Ovary (tissue), 9 donors: ENCODE results near the gene SAMD8. TPM values are rescaled to one million over a fixed set of nuclear protein-coding genes. Genes with fewer than 3 reads are reported as not detected.

Source experiments
- DNase-seq, 5 donors: peaks; one replicate each; pipeline ENCODE4 v3.0.0-alpha.2; 2019 to 2020
- H3K27ac ChIP-seq, 2 donors: fragments of 200-600 bp; one replicate each; pipeline versions ENCODE4 v1.5.1 to v1.8.0; 2019 to 2022
- H3K27me3 ChIP-seq: fragments of 200-600 bp; one replicate; pipeline ENCODE4 v1.8.0; 2022
- H3K36me3 ChIP-seq: fragments of 200-600 bp; sonication (generic); one replicate; pipeline ENCODE4 v1.5.1; 2019
- H3K4me1 ChIP-seq: one replicate; pipeline ENCODE4 v1.8.1; 2013; ENCODE audit warnings: mild to moderate bottlenecking, moderate library complexity; ENCODE audit not compliant: insufficient read depth
- H3K4me3 ChIP-seq: fragments of 200-600 bp; sonication (generic); one replicate; pipeline ENCODE4 v1.5.1; 2017
- H3K9me3 ChIP-seq, 2 donors: fragments of 200-600 bp in 1 of 2; sonication (generic) in 1 of 2; one replicate each; pipeline versions ENCODE4 v1.5.1 to v1.8.1; 2013 to 2019; ENCODE audit warnings: mild to moderate bottlenecking in 1 of 2, moderate library complexity in 1 of 2
- EP300 ChIP-seq: sonication (generic); formaldehyde crosslinking; IDR thresholded peaks from one replicate; pipeline ENCODE4 v1.6.1; 2017; ENCODE audit warnings: antibody characterized with exemption
- POLR2A ChIP-seq: fragments of 450-650 bp; IDR thresholded peaks from one replicate; pipeline ENCODE4 v1.6.1; 2017; ENCODE audit warnings: antibody characterized with exemption, mild to moderate bottlenecking, moderate library complexity
- WGBS, 3 donors: extraction: QIAGEN DNeasy Blood & Tissue Kit in 1 of 3; methylation state at CpG; one replicate each; pipeline versions ENCODE4 v1.1.5 to v1.1.7; 2013 to 2017; 5-methylcytosine and 5-hydroxymethylcytosine counted together
- intact Hi-C, 4 donors: fragments of 100-400 bp; cut with DNase I; formaldehyde crosslinking; loops; one replicate each; pipeline versions ENCODE4 v1.11.0 to v1.15.1; 2022 to 2023
- polyA plus RNA-seq, 2 donors: library from polyadenylated mRNA; stranded (reverse); fragments of 200-250 nt in 1 of 2; fragments of 350-450 nt in 1 of 2; fragmentation: Illumina TruSeq in 1 of 2; extraction: RNeasy Lipid Tissue Mini Kit (QIAGEN cat#74804) in 1 of 2; gene quantifications; one replicate each; pipeline ENCODE4 v1.2.3, GENCODE V29; 2013 to 2014
- total RNA-seq, 7 donors: library from RNA; depleted of rRNA in 2 of 7; stranded (reverse); fragments of >200 nt in 2 of 7; fragmentation: NEBNext Ultra II Directional in 3 of 7; extraction: Animal tissue kit (Norgen Biotek cat#: 25700) in 3 of 7; gene quantifications; one replicate each; pipeline versions ENCODE4 v1.1.0 to v1.2.4, GENCODE V29; 2016 to 2023
- TF ChIP-seq, protein P1 (sequence below), 3 donors: fragments of 450-650 bp in 2 of 3; fragments of 200-600 bp in 1 of 3; IDR thresholded peaks; one replicate each; pipeline versions ENCODE4 v1.5.1 to v1.8.0; 2016 to 2022; ENCODE audit warnings: antibody characterized with exemption in 3 of 3, mild to moderate bottlenecking in 1 of 3
- donor health status: DM: no; HTN: no; CAD: no; lungs with moderate emphysema.
- donor health status: DM: no; HTN: no; CAD: no.
- donor health status: Bipolar disorder and iron deficiency.
- donor health status: DM: yes; HTN: yes; CAD: no.
- donor health status: DM: no; HTN: no; CAD: no.
- donor health status: DM: yes; HTN: yes; CAD: no.

Gene SAMD8
- total and polyA plus RNA-seq, 9 donors = 13.2 to 49.5 (median 32.0) TPM

DNA sequence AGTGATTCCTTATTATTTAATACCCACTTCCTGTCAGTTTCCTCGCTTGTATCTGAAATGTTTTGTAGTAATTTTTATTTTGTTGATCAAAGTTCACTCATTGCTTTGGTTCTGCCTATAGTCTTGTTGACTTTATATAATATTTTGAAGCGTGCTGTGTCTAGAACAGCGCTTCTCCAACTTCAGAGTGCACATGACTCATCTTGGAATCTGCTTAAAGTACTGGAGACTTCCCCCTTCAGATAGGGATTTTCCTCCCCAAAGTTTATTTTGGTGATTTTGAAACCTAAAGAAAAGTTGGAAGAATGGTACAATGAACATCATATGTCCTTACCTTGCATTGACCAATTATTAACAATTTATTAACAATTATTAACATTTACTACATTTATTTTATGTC is 118.5 kb downstream of the SAMD8 start:
- Histone ChIP-seq H3K4me3 (no peak overlapping the region), H3K27me3 (no peaks in the 10 kb centered on the region), H3K36me3 (no peaks in the 10 kb centered on the region), H3K9me3 (no peaks in the 10 kb centered on the region), H3K27ac (no peak overlapping the region), H3K4me1 (peaks cover 25% of the 10 kb centered on the region)
- 15 to 41% (median 25%) methylated on average over 3 of the region's 3 CpGs for WGBS, 3 donors
- intact Hi-C loops = loop anchor here (5.0 to 10.0 kb wide), 5 partner anchors 43 to 985 kb away; partner anchors contain the start of gene SAMD8 (in 2 of the 4)
- no peak for DNase-seq
- TF ChIP-seq POLR2A = no peak
- TF ChIP-seq, protein P1, sequence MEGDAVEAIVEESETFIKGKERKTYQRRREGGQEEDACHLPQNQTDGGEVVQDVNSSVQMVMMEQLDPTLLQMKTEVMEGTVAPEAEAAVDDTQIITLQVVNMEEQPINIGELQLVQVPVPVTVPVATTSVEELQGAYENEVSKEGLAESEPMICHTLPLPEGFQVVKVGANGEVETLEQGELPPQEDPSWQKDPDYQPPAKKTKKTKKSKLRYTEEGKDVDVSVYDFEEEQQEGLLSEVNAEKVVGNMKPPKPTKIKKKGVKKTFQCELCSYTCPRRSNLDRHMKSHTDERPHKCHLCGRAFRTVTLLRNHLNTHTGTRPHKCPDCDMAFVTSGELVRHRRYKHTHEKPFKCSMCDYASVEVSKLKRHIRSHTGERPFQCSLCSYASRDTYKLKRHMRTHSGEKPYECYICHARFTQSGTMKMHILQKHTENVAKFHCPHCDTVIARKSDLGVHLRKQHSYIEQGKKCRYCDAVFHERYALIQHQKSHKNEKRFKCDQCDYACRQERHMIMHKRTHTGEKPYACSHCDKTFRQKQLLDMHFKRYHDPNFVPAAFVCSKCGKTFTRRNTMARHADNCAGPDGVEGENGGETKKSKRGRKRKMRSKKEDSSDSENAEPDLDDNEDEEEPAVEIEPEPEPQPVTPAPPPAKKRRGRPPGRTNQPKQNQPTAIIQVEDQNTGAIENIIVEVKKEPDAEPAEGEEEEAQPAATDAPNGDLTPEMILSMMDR (IDR thresholded peaks at IDR 0.05) = no peak
- no peak for TF ChIP-seq EP300

DNA sequence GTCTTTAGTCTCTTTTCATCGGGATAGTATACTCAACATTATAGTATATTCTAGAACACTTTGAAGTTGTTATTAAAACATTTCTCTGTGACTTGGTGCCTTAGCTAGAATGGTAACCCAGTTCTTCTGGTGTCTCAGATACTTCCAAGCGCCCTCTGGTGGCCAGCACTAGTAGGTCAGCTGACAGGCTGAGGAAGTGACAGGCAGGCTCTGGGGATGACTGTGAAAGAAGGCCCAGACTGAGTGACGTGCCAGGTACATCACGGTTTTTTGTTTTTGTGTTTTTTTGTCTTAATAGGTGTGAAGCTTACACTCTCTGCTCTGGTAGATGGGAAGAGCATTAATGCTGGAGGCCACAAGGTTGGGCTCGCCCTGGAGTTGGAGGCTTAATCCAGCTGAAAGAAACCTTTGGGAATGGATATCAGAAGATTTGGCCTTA is 119.2 kb downstream of the SAMD8 start:
- H3K36me3 ChIP-seq = no peaks in the 10 kb centered on the region
- H3K27me3 ChIP-seq = no peaks in the 10 kb centered on the region
- TF ChIP-seq EP300 = no peak
- TF ChIP-seq, protein P1 (IDR thresholded peaks at IDR 0.05) = peak; percentile 71 to 87 (median 82)
- TF ChIP-seq POLR2A = no peak
- intact Hi-C loops = loop anchor here (5.0 to 10.0 kb wide), 5 partner anchors 43 to 986 kb away; partner anchors contain the start of gene SAMD8 (in 2 of the 4)
- H3K4me1 ChIP-seq = peaks cover 23% of the 10 kb centered on the region
- no peak overlapping the region for H3K27ac ChIP-seq
- peak; percentile 84 to 91 (median 90) for DNase-seq
- WGBS, 3 donors = 33 to 35% (median 34%) methylated on average over 5 of the region's 5 CpGs
- no peaks in the 10 kb centered on the region for H3K9me3 ChIP-seq
- H3K4me3 ChIP-seq = no peak overlapping the region

Other genes starting within 250 kb of the SAMD8 start
- gene VDAC2, start 99.1 kb downstream of the SAMD8 start, total RNA-seq = 100 to 1,000 TPM; 106 to 170 (median 125) TPM
- gene VDAC2, start 99.1 kb downstream of the SAMD8 start, polyA plus RNA-seq = 100 to 1,000 TPM; 141 to 252 TPM
- 10 to 100 TPM; 14.2 to 37.3 (median 18.4) TPM for gene COMTD1, start 124.3 kb downstream of the SAMD8 start, total RNA-seq
- gene COMTD1, start 124.3 kb downstream of the SAMD8 start, polyA plus RNA-seq = 10 to 100 TPM in 1 of 2 donors, not detected in 1; 15.4 TPM